GM13977 (cell line): ENCODE measurements around the gene NF2.
A peak's percentile ranks its signal among the peaks of the same experiment; 100 is the strongest.

Experiments used
- DNase-seq: peaks from one replicate; pipeline ENCODE4 v3.0.0; 2012; ENCODE audit warnings: low spot score
- CTCF ChIP-seq: IDR thresholded peaks from 2 replicates; pipeline ENCODE4 v1.5.1; 2012; ENCODE audit warnings: mild to moderate bottlenecking, control low read depth; ENCODE audit not compliant: insufficient read depth; ENCODE audit errors: extremely low read depth, missing control alignments
- in situ Hi-C: fragments of 300-500 bp; cut with MboI; formaldehyde crosslinking; loops from one replicate; pipeline ENCODE4 v1.12.0; 2022; ENCODE audit warnings: low sequenced_read_pairs, low pct_unique_long_range_greater_than_20kb, mixed read lengths, inconsistent platforms; ENCODE audit not compliant: unreplicated experiment

The NF2 gene

GRCh38 chr22:29710922-29711593 is 107.6 kb downstream of the NF2 start:
- TF ChIP-seq CTCF, result no peak
- in situ Hi-C loops, result no loop called here

GRCh38 chr22:29712119-29712518 is 108.7 kb downstream of the NF2 start:
- in situ Hi-C loops, result no loop called here
- TF ChIP-seq CTCF, result no peak

More at GRCh38 chr22:29710922-29711593, 107.6 kb downstream of the NF2 start:
- DNase-seq, result no peak

GRCh38 chr22:29713156-29713727 is 109.8 kb downstream of the NF2 start:
- DNase-seq, result no peak
- in situ Hi-C loops, result no loop called here
- no peak for TF ChIP-seq CTCF

More at GRCh38 chr22:29712119-29712518, 108.7 kb downstream of the NF2 start:
- no peak for DNase-seq

GRCh38 chr22:29715240-29715639 is 111.8 kb downstream of the NF2 start:
- in situ Hi-C loops, result no loop called here
- DNase-seq, result no peak
- no peak for TF ChIP-seq CTCF

GRCh38 chr22:29715705-29716104 is 112.3 kb downstream of the NF2 start:
- in situ Hi-C loops, result no loop called here

GRCh38 chr22:29716814-29717545 is 113.5 kb downstream of the NF2 start:
- DNase-seq, result peak; percentile 70
- in situ Hi-C loops, result no loop called here
- TF ChIP-seq CTCF, result no peak

More at GRCh38 chr22:29715705-29716104, 112.3 kb downstream of the NF2 start:
- no peak for TF ChIP-seq CTCF
- no peak for DNase-seq
